ENCODE measurements around the gene PYGO2. TPM values are rescaled to one million over a fixed set of nuclear protein-coding genes. Genes with fewer than 3 reads are reported as not detected.

The PYGO2 gene
- total and polyA plus RNA-seq, 3 experiments from 2014 or later = 34.2 to 42.6 (median 35.3) TPM

DNA sequence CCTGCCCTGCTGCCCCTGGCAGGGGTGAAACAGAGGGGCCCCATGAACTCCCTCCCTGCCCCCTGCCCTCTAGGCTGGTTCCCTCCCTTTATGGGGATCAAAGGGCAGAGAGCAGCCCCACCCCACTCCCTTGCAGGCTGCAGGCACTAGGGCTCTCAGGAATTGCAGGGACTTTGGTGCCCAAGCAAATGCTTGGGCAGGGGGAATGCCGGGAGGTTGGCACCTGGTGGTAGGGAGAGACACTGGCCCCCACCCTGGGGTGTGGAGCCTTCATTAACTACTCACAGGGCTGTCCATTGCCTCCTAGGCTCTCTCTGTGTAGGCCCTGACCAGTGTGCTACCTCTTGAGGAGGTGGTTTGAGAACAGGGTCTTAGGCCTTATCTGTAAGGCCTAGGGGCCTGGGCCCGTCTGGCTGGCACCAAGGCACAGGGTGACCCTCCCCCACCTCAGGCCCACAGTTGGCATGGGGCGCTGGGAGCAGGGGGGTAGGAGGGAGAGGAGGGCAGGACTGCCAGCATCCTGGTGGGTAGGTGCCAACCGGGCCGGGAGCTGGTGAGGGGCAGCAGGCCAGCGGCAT, 45.8 kb upstream of the PYGO2 start:
- DNase-seq = no peak
- Histone ChIP-seq H3K36me3 (ENCODE audit: insufficient read depth, low read length) (no peaks in the 10 kb centered on the region), H3K27me3 (ENCODE audit: insufficient read depth, low read length, poor library complexity, severe bottlenecking) (no peaks in the 10 kb centered on the region), H3K4me3 (ENCODE audit: low read length) (no peak overlapping the region), H3K4me1 (ENCODE audit: insufficient read depth, low read length) (peaks cover 75% of the 10 kb centered on the region), H3K27ac (ENCODE audit: low read depth, low read length) (no peak overlapping the region), H3K9me3 (ENCODE audit: low read length) (no peaks in the 10 kb centered on the region)
- CTCF ChIA-PET = interaction anchor here (0.8 to 16.7 kb wide), 7 partner anchors 9 to 166 kb away, joined by 3 to 207 read pairs (median 3); partner anchors contain the start of genes CKS1B, KRTCAP2, LENEP and PMVK
- no peaks in the 10 kb centered on the region for H3K27me3 Mint-ChIP-seq
- peak overlapping the region in 3 of 8 donors; percentile 29 to 97 (median 89) for H3K27ac Mint-ChIP-seq
- peaks cover 57 to 86% (median 63%) of the 10 kb centered on the region in 3 donors for H3K4me1 Mint-ChIP-seq
- POLR2A ChIA-PET = interaction anchor here (0.6 to 1.3 kb wide), 4 partner anchors 34 to 399 kb away, joined by 4 to 10 read pairs (median 4); partner anchors contain the start of gene KRTCAP2
- peaks cover 0 to 6% (median 0%) of the 10 kb centered on the region in 3 donors for H3K36me3 Mint-ChIP-seq
- peak overlapping the region in 1 of 7 donors; percentile 61 for H3K4me3 Mint-ChIP-seq
- H3K9me3 Mint-ChIP-seq = no peaks in the 10 kb centered on the region

DNA sequence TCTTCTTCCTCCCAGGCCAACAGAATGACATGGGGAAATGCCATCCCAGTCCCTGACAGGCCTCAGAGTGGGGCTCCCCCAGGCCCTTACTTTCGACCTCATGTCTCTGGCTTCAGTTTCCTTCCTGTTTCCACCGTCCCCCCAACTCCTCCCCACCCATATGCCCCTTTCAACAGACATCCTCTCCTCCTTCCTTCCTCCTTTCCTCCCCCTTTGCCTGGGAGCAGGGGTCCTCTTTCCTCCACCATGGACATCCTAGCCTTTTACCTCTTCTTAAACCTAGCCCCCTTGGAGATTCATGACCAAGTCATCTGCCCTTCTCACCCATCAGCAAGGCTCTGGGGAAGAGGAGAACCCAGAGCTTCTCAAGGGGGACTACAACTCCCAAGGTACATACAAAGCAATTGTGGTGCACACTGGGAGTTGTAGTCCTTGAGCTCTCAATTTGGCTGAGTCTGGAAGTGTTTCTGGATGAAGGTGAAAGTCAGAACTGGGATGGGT, 45.1 kb upstream of the PYGO2 start:
- no peaks in the 10 kb centered on the region for H3K9me3 Mint-ChIP-seq
- peaks cover 54 to 80% (median 58%) of the 10 kb centered on the region in 3 donors for H3K4me1 Mint-ChIP-seq
- CTCF ChIA-PET = interaction anchor here (0.6 to 16.7 kb wide), 6 partner anchors 8 to 79 kb away, joined by 3 to 207 read pairs (median 4); partner anchors contain the start of genes CKS1B, LENEP, PMVK and ZBTB7B

DNA sequence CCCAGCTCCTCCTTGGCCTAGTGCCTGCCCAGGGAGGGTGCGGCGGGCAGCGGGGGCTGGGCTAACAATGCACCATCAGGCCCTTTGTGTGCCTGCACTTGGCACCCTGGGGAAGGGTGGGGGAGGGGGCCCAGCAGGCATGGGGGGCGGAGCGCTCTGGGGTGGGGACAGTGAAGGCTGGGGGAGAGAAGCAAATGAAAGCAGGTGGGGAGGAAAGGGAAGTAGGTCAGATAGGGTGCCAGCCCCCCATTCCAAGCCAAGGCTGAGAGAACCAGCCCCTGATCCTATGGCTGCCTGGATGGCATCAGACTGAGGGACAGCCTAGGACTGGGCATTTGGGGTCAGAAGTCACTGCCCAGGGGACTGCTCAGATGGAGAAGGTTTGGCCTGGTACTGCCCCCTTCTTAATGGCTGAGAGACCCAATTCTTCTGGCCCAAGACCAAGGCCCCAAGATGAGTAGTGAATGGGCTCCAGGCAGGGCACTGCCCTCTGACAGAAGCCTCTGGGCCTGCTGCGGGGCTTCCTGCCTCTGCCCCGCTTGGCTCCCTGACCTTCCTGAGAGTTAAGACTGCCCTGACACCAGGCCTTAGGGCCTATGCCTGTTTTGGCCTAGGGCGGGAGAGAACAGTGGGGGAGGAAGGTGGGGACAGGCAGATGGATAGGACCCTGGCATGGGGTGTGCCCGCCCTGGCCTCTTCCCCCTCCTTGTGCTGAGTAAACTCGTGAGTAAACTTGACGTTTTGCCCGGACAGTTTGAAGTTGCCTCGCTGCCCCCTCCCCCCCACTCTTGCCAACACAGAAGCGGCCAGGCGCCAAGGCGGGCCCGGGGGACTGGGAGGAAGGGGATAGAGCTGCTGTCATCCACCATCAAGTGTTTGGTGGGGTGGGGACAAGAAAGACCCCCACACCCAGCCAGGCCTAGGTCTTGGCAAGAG, 43.8 kb upstream of the PYGO2 start:
- H3K27ac ChIP-seq (ENCODE audit: low read depth, low read length) = peak overlapping the region; percentile 87
- DNase-seq = peak in 2 of 5 donors; percentile 35 to 63
- H3K4me3 Mint-ChIP-seq = peak overlapping the region; percentile 47 to 88 (median 75)
- H3K4me1 Mint-ChIP-seq = peaks cover 47 to 69% (median 50%) of the 10 kb centered on the region in 3 donors
- no peaks in the 10 kb centered on the region for H3K27me3 ChIP-seq (ENCODE audit: insufficient read depth, low read length, poor library complexity, severe bottlenecking)
- ChIA-PET POLR2A (interaction anchor here (0.6 to 3.3 kb wide), 2 partner anchors 10 to 12 kb away, joined by 4 to 7 read pairs; no protein-coding TSS in a partner anchor), CTCF (interaction anchor here (1.0 to 13.6 kb wide), 4 partner anchors 9 to 80 kb away, joined by 3 to 207 read pairs (median 20); partner anchors contain the start of gene LENEP)
- H3K27me3 Mint-ChIP-seq = no peaks in the 10 kb centered on the region
- H3K9me3 Mint-ChIP-seq = no peaks in the 10 kb centered on the region
- peaks cover 55% of the 10 kb centered on the region for H3K4me1 ChIP-seq (ENCODE audit: insufficient read depth, low read length)
- peaks cover 0 to 6% (median 0%) of the 10 kb centered on the region in 3 donors for H3K36me3 Mint-ChIP-seq
- H3K36me3 ChIP-seq (ENCODE audit: insufficient read depth, low read length) = no peaks in the 10 kb centered on the region
- no peaks in the 10 kb centered on the region for H3K9me3 ChIP-seq (ENCODE audit: low read length)
- H3K27ac Mint-ChIP-seq = peak overlapping the region; percentile 65 to 97 (median 92)
- peak overlapping the region; percentile 94 for H3K4me3 ChIP-seq (ENCODE audit: low read length)

More for the DNA sequence above, 45.1 kb upstream of the PYGO2 start:
- Histone ChIP-seq H3K36me3 (ENCODE audit: insufficient read depth, low read length) (no peaks in the 10 kb centered on the region), H3K27ac (ENCODE audit: low read depth, low read length) (no peak overlapping the region), H3K4me1 (ENCODE audit: insufficient read depth, low read length) (peaks cover 68% of the 10 kb centered on the region), H3K27me3 (ENCODE audit: insufficient read depth, low read length, poor library complexity, severe bottlenecking) (no peaks in the 10 kb centered on the region), H3K9me3 (ENCODE audit: low read length) (no peaks in the 10 kb centered on the region), H3K4me3 (ENCODE audit: low read length) (no peak overlapping the region)
- POLR2A ChIA-PET = interaction anchor here (0.6 to 1.3 kb wide), 5 partner anchors 31 to 398 kb away, joined by 3 to 10 read pairs (median 4); partner anchors contain the start of gene KRTCAP2
- Mint-ChIP-seq H3K27ac (peak overlapping the region; percentile 66 to 97 (median 92)), H3K36me3 (peaks cover 0 to 6% (median 0%) of the 10 kb centered on the region in 3 donors), H3K4me3 (peak overlapping the region; percentile 33 to 71 (median 60)), H3K27me3 (no peaks in the 10 kb centered on the region)
- no peak for DNase-seq

DNA sequence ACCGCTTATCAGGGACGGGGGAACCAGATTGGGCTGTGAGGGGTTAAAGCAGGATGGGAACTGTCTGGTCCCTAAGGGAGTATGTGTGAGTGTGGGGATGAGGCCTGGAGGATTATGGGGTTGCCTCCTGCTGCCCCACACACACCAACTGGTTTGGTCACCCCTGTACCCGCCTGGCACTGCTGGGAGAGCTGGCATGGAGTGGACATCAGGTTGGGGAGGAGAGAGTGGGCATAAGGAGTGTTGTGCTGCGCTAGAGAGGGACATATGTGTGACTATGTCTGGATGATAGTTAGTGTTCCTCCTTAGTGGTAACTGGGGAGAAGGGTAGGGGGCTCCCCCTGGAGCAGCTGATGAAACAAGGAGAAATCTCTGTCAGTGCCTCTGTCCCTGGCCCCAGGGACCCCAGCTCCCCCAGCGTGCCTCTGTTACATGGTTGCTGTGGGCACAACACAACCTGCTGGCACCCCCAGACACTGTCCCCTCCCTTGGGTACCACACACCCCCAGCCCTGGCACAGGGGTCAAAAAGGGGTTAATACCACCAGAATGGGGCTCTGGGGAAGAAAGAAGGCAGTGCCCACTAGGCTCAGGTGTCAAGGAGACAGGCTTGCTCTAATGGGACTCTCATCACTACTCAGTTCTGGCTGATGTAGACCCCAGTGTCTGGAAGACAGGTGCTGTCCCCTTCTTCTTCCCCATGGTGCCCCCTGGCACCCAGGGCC, 42.9 kb upstream of the PYGO2 start:
- H3K27ac ChIP-seq (ENCODE audit: low read depth, low read length) = peak overlapping the region; percentile 87
- ChIA-PET CTCF (interaction anchor here (1.0 to 13.6 kb wide), 2 partner anchors 10 kb away, joined by 3 to 207 read pairs; partner anchors contain the start of gene LENEP), POLR2A (interaction anchor here (0.6 to 3.3 kb wide), 3 partner anchors 11 to 44 kb away, joined by 4 to 7 read pairs (median 5); no protein-coding TSS in a partner anchor)
- H3K9me3 ChIP-seq (ENCODE audit: low read length) = no peaks in the 10 kb centered on the region
- peaks cover 0 to 6% (median 0%) of the 10 kb centered on the region in 3 donors for H3K36me3 Mint-ChIP-seq
- H3K9me3 Mint-ChIP-seq = no peaks in the 10 kb centered on the region
- no peaks in the 10 kb centered on the region for H3K27me3 Mint-ChIP-seq
- H3K4me1 Mint-ChIP-seq = peaks cover 45 to 69% (median 49%) of the 10 kb centered on the region in 3 donors
- H3K27ac Mint-ChIP-seq = peak overlapping the region; percentile 87 to 97 (median 92)
- no peak for DNase-seq
- H3K27me3 ChIP-seq (ENCODE audit: insufficient read depth, low read length, poor library complexity, severe bottlenecking) = no peaks in the 10 kb centered on the region
- peak overlapping the region; percentile 94 for H3K4me3 ChIP-seq (ENCODE audit: low read length)
- peaks cover 47% of the 10 kb centered on the region for H3K4me1 ChIP-seq (ENCODE audit: insufficient read depth, low read length)
- H3K36me3 ChIP-seq (ENCODE audit: insufficient read depth, low read length) = no peaks in the 10 kb centered on the region
- peak overlapping the region; percentile 82 to 95 (median 87) for H3K4me3 Mint-ChIP-seq

DNA sequence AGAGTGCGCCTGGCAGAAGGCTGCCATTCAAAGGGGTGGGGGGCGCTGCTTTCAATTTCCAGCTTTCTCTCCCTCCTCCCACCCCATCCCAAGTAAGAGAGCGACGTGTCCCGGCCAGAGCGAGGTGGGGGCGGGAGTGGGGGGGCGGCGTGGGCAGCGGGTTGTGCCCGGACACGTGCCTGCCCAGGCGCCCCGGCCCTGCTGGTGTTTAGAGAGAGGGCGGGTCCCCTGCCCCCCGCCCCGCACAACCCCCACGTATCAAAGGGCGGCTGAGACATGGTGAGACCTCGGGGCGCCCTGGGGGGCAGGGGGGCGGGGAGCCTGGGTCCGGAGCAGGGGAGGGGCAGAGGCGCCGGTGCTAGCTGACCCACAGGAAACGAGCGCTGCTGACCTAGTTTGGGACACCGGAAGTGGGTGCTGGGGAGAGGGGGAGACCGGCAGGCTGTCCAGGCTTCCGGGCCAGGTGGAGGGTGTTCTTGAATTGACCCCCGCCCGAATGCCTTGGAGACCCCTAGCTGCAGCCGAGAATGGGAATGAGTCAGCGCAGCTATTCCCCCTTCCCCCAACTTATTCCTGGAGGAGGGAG, 42.3 kb upstream of the PYGO2 start:
- ChIA-PET POLR2A (interaction anchor here (0.6 to 3.3 kb wide), 2 partner anchors 13 to 43 kb away, joined by 5 to 7 read pairs; no protein-coding TSS in a partner anchor), CTCF (interaction anchor here (1.0 to 13.6 kb wide), 2 partner anchors 10 to 11 kb away, joined by 3 to 207 read pairs; partner anchors contain the start of gene LENEP)
- H3K36me3 Mint-ChIP-seq = peaks cover 0 to 6% (median 0%) of the 10 kb centered on the region in 3 donors
- peak overlapping the region; percentile 94 for H3K4me3 ChIP-seq (ENCODE audit: low read length)
- no peaks in the 10 kb centered on the region for H3K9me3 Mint-ChIP-seq
- H3K27ac ChIP-seq (ENCODE audit: low read depth, low read length) = peak overlapping the region; percentile 87
- H3K4me3 Mint-ChIP-seq = peak overlapping the region; percentile 93 to 96 (median 95)
- peak overlapping the region; percentile 89 to 98 (median 92) for H3K27ac Mint-ChIP-seq
- DNase-seq = peak in 1 of 5 donors; percentile 22
- no peaks in the 10 kb centered on the region for H3K36me3 ChIP-seq (ENCODE audit: insufficient read depth, low read length)
- H3K27me3 Mint-ChIP-seq = no peaks in the 10 kb centered on the region
- H3K4me1 ChIP-seq (ENCODE audit: insufficient read depth, low read length) = peaks cover 49% of the 10 kb centered on the region
- H3K4me1 Mint-ChIP-seq = peaks cover 45 to 67% (median 50%) of the 10 kb centered on the region in 3 donors
- H3K9me3 ChIP-seq (ENCODE audit: low read length) = no peaks in the 10 kb centered on the region
- no peaks in the 10 kb centered on the region for H3K27me3 ChIP-seq (ENCODE audit: insufficient read depth, low read length, poor library complexity, severe bottlenecking)

DNA sequence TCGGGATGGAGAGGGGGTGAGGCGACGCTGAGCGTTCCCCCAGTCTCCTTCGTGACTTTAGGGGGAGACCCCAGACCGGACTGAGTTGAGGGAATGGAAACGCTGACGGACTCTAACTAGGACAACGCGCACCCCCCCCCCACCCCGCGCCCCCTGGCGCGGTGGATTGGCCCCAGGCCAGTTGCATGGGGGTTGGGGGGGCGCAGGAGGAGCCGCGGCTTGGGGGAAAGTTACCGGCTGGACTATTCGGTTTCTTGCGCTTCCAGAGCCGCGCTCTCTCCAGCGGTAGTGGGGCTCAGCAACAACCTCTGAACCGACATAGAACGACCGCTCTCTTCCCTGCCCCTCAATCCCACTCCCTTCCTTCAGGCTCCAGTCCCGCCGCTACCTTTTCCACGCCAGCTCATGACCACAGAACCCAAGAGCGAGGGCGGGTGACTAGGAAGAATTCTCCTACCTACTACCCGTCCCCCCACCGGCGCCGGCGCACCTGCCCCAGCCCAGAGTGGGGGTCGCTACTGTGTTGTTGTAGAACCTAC, 41.7 kb upstream of the PYGO2 start:
- Mint-ChIP-seq H3K27me3 (no peaks in the 10 kb centered on the region), H3K36me3 (peaks cover 0 to 6% (median 0%) of the 10 kb centered on the region in 3 donors), H3K9me3 (no peaks in the 10 kb centered on the region), H3K4me1 (peaks cover 47 to 66% (median 52%) of the 10 kb centered on the region in 3 donors), H3K4me3 (peak overlapping the region; percentile 93 to 96 (median 95)), H3K27ac (peak overlapping the region; percentile 83 to 98 (median 91))
- ChIA-PET CTCF (interaction anchor here (13.6 kb wide), 1 partner anchor 11 kb away, joined by 207 read pairs; no protein-coding TSS in a partner anchor), POLR2A (interaction anchor here (3.3 kb wide), 1 partner anchor 14 kb away, joined by 7 read pairs; no protein-coding TSS in a partner anchor)
- H3K4me1 ChIP-seq (ENCODE audit: insufficient read depth, low read length) = peaks cover 49% of the 10 kb centered on the region
- H3K4me3 ChIP-seq (ENCODE audit: low read length) = peak overlapping the region; percentile 94
- DNase-seq = peak in 1 of 5 donors; percentile 27
- no peaks in the 10 kb centered on the region for H3K36me3 ChIP-seq (ENCODE audit: insufficient read depth, low read length)
- H3K27me3 ChIP-seq (ENCODE audit: insufficient read depth, low read length, poor library complexity, severe bottlenecking) = no peaks in the 10 kb centered on the region
- H3K9me3 ChIP-seq (ENCODE audit: low read length) = no peaks in the 10 kb centered on the region
- peak overlapping the region; percentile 87 for H3K27ac ChIP-seq (ENCODE audit: low read depth, low read length)

Measured in CD8-positive, alpha-beta memory T cell (primary cell).